Stimulated activated CD4-positive, alpha-beta T cell treated with anti-CD3 and anti-CD28 coated beads, Interleukin-1b, Interleukin-23, amount 100 ng/mL, for 24 hours (primary cell): ENCODE results near the gene IMPACT.

Source experiments
- DNase-seq, 4 experiments: peaks; one replicate each; pipeline ENCODE4 v3.0.0-alpha.2; 2020; ENCODE audit warnings: low read depth in 4 of 4, low spot score in 1 of 4

The IMPACT gene

GRCh38 chr18:24420551-24420950, 5.9 kb upstream of the IMPACT start:
- no peak for DNase-seq

DNA sequence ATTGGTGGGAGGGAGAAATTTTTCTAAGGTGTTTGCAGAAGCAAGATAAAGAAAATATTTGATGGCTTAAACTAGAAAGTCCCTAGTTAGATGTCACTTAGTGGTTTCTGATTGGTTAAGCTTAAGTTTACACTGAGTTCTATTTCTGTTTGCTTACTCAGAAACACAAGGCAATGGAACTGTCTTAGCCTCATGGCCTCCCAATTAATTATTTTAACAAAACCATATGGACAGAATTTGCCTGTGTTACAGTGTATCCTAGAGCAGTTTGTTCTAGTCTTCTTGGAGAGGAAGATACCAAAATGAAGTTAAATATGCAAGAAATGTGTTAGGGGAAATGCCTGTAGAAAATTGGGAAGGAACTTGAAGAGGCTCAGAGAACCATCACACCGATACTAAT, 4.6 kb upstream of the IMPACT start:
- DNase-seq: no peak

- DNase-seq: peak in 2 of 4 experiments; percentile 3 to 7
These were observed 435 bp upstream of the IMPACT start for GRCh38 chr18:24426073-24426397.

- no peak for DNase-seq
These were observed 1.0 kb downstream of the IMPACT start for GRCh38 chr18:24427484-24427883.

DNA sequence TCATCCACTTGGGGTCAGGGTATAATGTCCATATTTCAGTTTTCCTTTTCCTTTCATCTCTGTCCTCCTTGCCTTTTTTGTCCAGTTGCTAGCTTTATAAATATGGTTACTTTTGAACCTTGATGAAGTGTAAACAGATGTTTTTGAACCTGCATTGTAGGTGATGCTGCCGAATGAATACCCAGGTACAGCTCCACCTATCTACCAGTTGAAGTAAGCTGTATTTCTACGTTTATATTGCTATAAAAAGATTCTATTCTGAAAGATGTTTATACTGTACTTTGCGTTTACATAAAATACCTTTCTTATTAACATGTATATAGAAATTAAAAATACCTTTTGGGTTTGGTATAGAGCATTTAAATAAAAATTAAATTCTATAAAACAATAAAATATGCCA, 2.2 kb downstream of the IMPACT start:
- DNase-seq: no peak

- no peak for DNase-seq
These were observed 2.7 kb downstream of the IMPACT start for GRCh38 chr18:24429188-24429587.

- DNase-seq: no peak
These were observed 6.1 kb downstream of the IMPACT start for GRCh38 chr18:24432618-24433017.

GRCh38 chr18:24436939-24437338, 10.5 kb downstream of the IMPACT start:
- no peak for DNase-seq

DNA sequence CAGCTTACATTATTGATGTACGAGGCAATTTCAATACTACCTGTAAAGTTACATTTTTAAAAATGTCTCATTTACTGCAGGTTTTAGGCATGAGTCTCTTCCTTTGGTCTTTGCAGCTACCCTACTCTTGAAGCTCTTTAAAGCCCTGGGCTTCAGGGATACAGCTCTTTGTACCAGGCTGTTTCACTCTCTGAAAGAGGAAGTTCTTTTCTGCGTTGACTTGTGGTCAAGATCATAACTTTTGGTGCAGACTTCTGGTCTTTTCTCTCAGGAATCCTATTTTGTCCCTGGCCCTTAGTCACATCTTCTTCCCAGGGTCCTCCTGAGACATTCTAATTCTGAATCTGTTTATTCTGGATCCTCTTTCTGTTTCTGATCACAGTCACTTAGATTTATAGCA, 17.4 kb downstream of the IMPACT start:
- DNase-seq: no peak

- no peak for DNase-seq
These were observed 20.0 kb downstream of the IMPACT start for GRCh38 chr18:24446453-24446852.

GRCh38 chr18:24446953-24447538, 20.6 kb downstream of the IMPACT start:
- DNase-seq: no peak

DNA sequence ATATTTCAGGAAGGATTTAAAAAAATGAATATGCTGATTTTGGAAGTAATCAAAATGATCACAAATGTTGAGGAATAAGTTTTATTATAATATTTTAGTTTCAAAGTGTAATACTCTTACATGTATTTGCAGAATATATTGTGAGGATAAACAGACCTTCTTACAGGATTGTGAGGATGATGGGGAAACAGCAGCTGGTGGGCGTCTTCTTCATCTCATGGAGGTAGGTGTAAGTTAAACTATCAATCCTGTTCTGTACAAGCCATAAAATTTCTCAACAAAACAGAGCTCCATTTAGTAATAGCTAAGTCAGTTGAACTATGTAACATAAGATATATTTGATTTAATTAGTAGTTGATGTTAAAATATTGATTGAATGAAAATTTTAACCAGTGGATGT, 21.5 kb downstream of the IMPACT start:
- DNase-seq: no peak

GRCh38 chr18:24456549-24456948, 30.1 kb downstream of the IMPACT start:
- no peak for DNase-seq

- DNase-seq: no peak
These were observed 33.3 kb downstream of the IMPACT start for GRCh38 chr18:24459772-24460171.

DNA sequence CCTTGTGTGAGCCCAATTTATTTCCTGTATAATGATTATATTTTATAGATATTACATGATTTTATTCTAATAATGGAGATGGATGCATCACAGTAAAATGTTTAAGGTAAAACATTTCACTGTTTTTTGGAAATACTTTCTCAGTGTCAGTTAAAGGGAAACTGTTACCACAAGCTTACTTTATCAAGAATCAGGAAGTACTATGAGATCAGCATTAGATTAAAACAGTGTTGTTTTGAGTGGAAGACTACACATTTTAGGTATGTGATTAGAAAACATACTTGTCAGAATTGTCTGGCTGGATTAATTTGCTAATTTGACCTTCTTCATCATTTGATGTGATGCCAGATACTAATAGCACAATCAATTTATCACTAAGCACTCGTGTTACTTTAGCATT, 33.9 kb downstream of the IMPACT start, which contains the start of gene HRH4:
TSS of gene HRH4 (plus strand) at position 250 of the 400 bp plus-strand sequence. CDS start at position 342, 92 bp downstream.
- no peak for DNase-seq

- DNase-seq: no peak
These were observed 35.5 kb downstream of the IMPACT start for GRCh38 chr18:24461996-24462395.

GRCh38 chr18:24462838-24463775, 36.6 kb downstream of the IMPACT start:
- no peak for DNase-seq

DNA sequence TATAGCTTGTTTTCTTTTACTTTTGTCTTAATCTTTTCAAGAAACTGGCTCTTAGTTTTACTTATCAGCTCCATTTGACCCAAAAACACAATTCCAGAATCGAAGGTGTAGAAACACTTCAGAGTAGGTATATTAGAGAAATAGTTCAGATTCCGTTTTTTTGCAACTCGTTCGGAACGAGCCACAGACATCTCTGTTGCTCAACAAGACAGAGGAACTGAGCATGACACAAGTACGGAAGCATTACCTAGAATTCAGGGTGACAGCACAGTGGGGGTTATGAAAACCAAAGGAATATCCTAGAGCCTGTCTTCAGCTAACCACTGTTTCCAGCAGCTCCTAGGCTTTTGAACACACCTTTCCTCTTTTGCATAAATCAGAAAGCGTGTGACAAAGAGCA, 39.0 kb downstream of the IMPACT start:
- DNase-seq: no peak

GRCh38 chr18:24466771-24467170, 40.3 kb downstream of the IMPACT start:
- DNase-seq: no peak

- no peak for DNase-seq
These were observed 43.6 kb downstream of the IMPACT start for GRCh38 chr18:24470022-24470618.

GRCh38 chr18:24470805-24471204, 44.3 kb downstream of the IMPACT start:
- no peak for DNase-seq

GRCh38 chr18:24472591-24472990, 46.1 kb downstream of the IMPACT start:
- no peak for DNase-seq
